Measurements from ENCODE around the gene PI4KA.

GRCh38 chr22:20881231-20881630 lies 22.6 kb upstream of the PI4KA start:
- TF ChIP-seq, protein P1, sequence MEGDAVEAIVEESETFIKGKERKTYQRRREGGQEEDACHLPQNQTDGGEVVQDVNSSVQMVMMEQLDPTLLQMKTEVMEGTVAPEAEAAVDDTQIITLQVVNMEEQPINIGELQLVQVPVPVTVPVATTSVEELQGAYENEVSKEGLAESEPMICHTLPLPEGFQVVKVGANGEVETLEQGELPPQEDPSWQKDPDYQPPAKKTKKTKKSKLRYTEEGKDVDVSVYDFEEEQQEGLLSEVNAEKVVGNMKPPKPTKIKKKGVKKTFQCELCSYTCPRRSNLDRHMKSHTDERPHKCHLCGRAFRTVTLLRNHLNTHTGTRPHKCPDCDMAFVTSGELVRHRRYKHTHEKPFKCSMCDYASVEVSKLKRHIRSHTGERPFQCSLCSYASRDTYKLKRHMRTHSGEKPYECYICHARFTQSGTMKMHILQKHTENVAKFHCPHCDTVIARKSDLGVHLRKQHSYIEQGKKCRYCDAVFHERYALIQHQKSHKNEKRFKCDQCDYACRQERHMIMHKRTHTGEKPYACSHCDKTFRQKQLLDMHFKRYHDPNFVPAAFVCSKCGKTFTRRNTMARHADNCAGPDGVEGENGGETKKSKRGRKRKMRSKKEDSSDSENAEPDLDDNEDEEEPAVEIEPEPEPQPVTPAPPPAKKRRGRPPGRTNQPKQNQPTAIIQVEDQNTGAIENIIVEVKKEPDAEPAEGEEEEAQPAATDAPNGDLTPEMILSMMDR (IDR thresholded peaks at IDR 0.05) = no peak
- TF ChIP-seq EZH2 (IDR thresholded peaks at IDR 0.05) = no peak
- no peak for TF ChIP-seq EZH2phosphoT487 (IDR thresholded peaks at IDR 0.05)

All from neural progenitor cell (in vitro differentiated cells).